HepG2 (cell line): ENCODE data around the gene LARP1. TPM values are rescaled to one million over a fixed set of nuclear protein-coding genes. Genes with fewer than 3 reads are reported as not detected.

Experiments used
- ARID2 ChIP-seq: sonication (generic); formaldehyde crosslinking; IDR thresholded peaks from 2 replicates; pipeline ENCODE4 v1.8.1; 2022; ENCODE audit warnings: mild to moderate bottlenecking, missing genetic modification reagents, borderline replicate concordance
- ATF2 ChIP-seq: sonication (generic); formaldehyde crosslinking; IDR thresholded peaks from 2 replicates; pipeline ENCODE4 v1.4.0; 2020; ENCODE audit warnings: missing genetic modification reagents
- CEBPG ChIP-seq: IDR thresholded peaks from 2 replicates; pipeline ENCODE4 v1.6.1; 2016
- HMG20A ChIP-seq: IDR thresholded peaks from 2 replicates; pipeline ENCODE4 v1.6.1; 2016; ENCODE audit warnings: borderline replicate concordance
- NR2F6 ChIP-seq, 2 experiments: IDR thresholded peaks; 2 replicates each; pipeline ENCODE4 v1.6.1; 2016; ENCODE audit warnings: antibody characterized with exemption in 1 of 2, mild to moderate bottlenecking in 1 of 2
- SALL1 ChIP-seq: sonication (generic); formaldehyde crosslinking; IDR thresholded peaks from 2 replicates; pipeline ENCODE4 v1.8.0; 2022; ENCODE audit warnings: mild to moderate bottlenecking, missing genetic modification reagents
- SOX13 ChIP-seq, 3 experiments: fragments of 450-650 bp in 1 of 3; sonication (generic) in 1 of 3; formaldehyde crosslinking in 1 of 3; IDR thresholded peaks in 2 of 3; conservative IDR thresholded peaks in 1 of 3; 2 replicates each; pipeline versions ENCODE4 v1.5.0 to v1.6.1; 2016 to 2020; ENCODE audit warnings: antibody characterized with exemption in 1 of 3, mild to moderate bottlenecking in 1 of 3, missing compliant biosample characterization in 1 of 3, missing genetic modification reagents in 1 of 3, moderate library complexity in 1 of 3
- SPEN ChIP-seq: sonication (generic); formaldehyde crosslinking; IDR thresholded peaks from 2 replicates; pipeline ENCODE4 v1.5.1; 2020; ENCODE audit warnings: low read depth, mild to moderate bottlenecking, missing genetic modification reagents
- TGIF2 ChIP-seq: IDR thresholded peaks from 2 replicates; pipeline ENCODE4 v1.6.1; 2016; ENCODE audit warnings: control low read depth, missing compliant biosample characterization
- ZNF264 ChIP-seq: sonication (generic); formaldehyde crosslinking; IDR thresholded peaks from 2 replicates; pipeline ENCODE4 v1.4.0; 2020; ENCODE audit warnings: missing genetic modification reagents
- ZNF362 ChIP-seq: sonication (generic); formaldehyde crosslinking; IDR thresholded peaks from 2 replicates; pipeline ENCODE4 v1.4.0; 2020; ENCODE audit warnings: missing genetic modification reagents, mild to moderate bottlenecking, borderline replicate concordance
- ZNF468 ChIP-seq: sonication (generic); formaldehyde crosslinking; IDR thresholded peaks from 2 replicates; pipeline ENCODE4 v1.8.0; 2022; ENCODE audit warnings: mild to moderate bottlenecking, moderate library complexity, missing genetic modification reagents
- ZNF574 ChIP-seq: sonication (generic); formaldehyde crosslinking; IDR thresholded peaks from 2 replicates; pipeline ENCODE4 v1.4.0; 2020; ENCODE audit warnings: missing genetic modification reagents
- ZNF589 ChIP-seq: sonication (generic); formaldehyde crosslinking; conservative IDR thresholded peaks from 2 replicates; pipeline ENCODE4 v1.8.0; 2022; ENCODE audit warnings: mild to moderate bottlenecking, moderate library complexity, missing genetic modification reagents
- ZNF773 ChIP-seq: sonication (generic); formaldehyde crosslinking; IDR thresholded peaks from 2 replicates; pipeline ENCODE4 v1.4.0; 2020; ENCODE audit warnings: missing genetic modification reagents, borderline replicate concordance
- ZNF850 ChIP-seq: sonication (generic); formaldehyde crosslinking; conservative IDR thresholded peaks from 2 replicates; pipeline ENCODE4 v1.9.0; 2021; ENCODE audit warnings: mild to moderate bottlenecking, missing genetic modification reagents
- polyA plus RNA-seq, 8 experiments: library from polyadenylated mRNA; depleted of rRNA in 3 of 8; stranded (reverse) in 7 of 8; unstranded in 1 of 8; fragments of >200 nt; fragmentation: Illumina TruSeq in 4 of 8; extraction: Trizol in 4 of 8; gene quantifications; 2 replicates each; pipeline versions ENCODE4 v1.2.1 to v1.2.3, GENCODE V29; 2011 to 2016; ENCODE audit warnings: low read depth in 4 of 8, missing spikeins in 1 of 8, mixed read lengths in 1 of 8; ENCODE audit not compliant: insufficient read depth in 1 of 8
- total RNA-seq, 5 experiments: library from RNA; depleted of rRNA; stranded (reverse); fragments of >200 nt; fragmentation: Illumina TruSeq; extraction: Trizol; gene quantifications; 2 replicates each; pipeline ENCODE4 v1.2.3, GENCODE V29; 2016; ENCODE audit warnings: low read depth in 1 of 5
- TF ChIP-seq, protein P1 (sequence below): sonication (generic); formaldehyde crosslinking; IDR thresholded peaks from 2 replicates; pipeline ENCODE4 v1.5.1; 2020; ENCODE audit warnings: mild to moderate bottlenecking, moderate library complexity, missing genetic modification reagents
- TF ChIP-seq, protein P2 (sequence below): sonication (generic); formaldehyde crosslinking; conservative IDR thresholded peaks from 2 replicates; pipeline ENCODE4 v1.4.0; 2020; ENCODE audit warnings: missing genetic modification reagents
- TF ChIP-seq, protein P3 (sequence below): sonication (generic); formaldehyde crosslinking; IDR thresholded peaks from 2 replicates; pipeline ENCODE4 v1.4.0; 2020; ENCODE audit warnings: missing genetic modification reagents

LARP1 gene
- total and polyA plus RNA-seq, 2 of the 13 experiments (the other 11 are each of a cell fraction or from before 2014, with no cell fraction given): 45.2 to 61.4 TPM

GRCh38 chr5:154860123-154860522 is 104.9 kb downstream of the LARP1 start (continued):
- TF ChIP-seq ZNF574 (peak; percentile 90), ZNF773 (CRISPR knock-in tag) (no peak), ZNF362 (CRISPR knock-in tag) (peak; percentile 49; the same call in 1 of the 2 replicates), ZNF468 (CRISPR knock-in tag) (no peak), HMG20A (CRISPR knock-in tag) (peak; percentile 17; the same call in 1 of the 2 replicates), NR2F6 (IDR thresholded peaks at IDR 0.05) (no peak), NR2F6 (CRISPR knock-in tag; IDR thresholded peaks at IDR 0.05) (no peak), ZNF850 (CRISPR knock-in tag) (no peak), ZNF264 (peak; percentile 27; the same call in 1 of the 2 replicates), SOX13 (IDR thresholded peaks at IDR 0.05) (no peak), SOX13 (CRISPR knock-in tag; conservative IDR thresholded peaks at IDR 0.05 in 1 of 2, IDR thresholded peaks at IDR 0.05 in 1 of 2) (peak in 1 of 2 experiments; percentile 53; a peak in 1 of 4 replicates), ATF2 (CRISPR knock-in tag) (peak; percentile 63; the same call in 1 of the 2 replicates), SALL1 (CRISPR knock-in tag) (peak; percentile 85), CEBPG (peak; percentile 93), ZNF589 (CRISPR knock-in tag) (no peak), SPEN (CRISPR knock-in tag) (0 out of 2 replicates have a peak, but pooled peaks have one; percentile 19), TGIF2 (0 out of 2 replicates have a peak, but pooled peaks have one; percentile 50), ARID2 (CRISPR knock-in tag) (peak; percentile 69; the same call in 1 of the 2 replicates)
- TF ChIP-seq, protein P1, sequence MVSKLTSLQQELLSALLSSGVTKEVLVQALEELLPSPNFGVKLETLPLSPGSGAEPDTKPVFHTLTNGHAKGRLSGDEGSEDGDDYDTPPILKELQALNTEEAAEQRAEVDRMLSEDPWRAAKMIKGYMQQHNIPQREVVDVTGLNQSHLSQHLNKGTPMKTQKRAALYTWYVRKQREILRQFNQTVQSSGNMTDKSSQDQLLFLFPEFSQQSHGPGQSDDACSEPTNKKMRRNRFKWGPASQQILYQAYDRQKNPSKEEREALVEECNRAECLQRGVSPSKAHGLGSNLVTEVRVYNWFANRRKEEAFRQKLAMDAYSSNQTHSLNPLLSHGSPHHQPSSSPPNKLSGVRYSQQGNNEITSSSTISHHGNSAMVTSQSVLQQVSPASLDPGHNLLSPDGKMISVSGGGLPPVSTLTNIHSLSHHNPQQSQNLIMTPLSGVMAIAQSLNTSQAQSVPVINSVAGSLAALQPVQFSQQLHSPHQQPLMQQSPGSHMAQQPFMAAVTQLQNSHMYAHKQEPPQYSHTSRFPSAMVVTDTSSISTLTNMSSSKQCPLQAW: peak; percentile 70; the same call in 1 of the 2 replicates
- TF ChIP-seq, protein P2, sequence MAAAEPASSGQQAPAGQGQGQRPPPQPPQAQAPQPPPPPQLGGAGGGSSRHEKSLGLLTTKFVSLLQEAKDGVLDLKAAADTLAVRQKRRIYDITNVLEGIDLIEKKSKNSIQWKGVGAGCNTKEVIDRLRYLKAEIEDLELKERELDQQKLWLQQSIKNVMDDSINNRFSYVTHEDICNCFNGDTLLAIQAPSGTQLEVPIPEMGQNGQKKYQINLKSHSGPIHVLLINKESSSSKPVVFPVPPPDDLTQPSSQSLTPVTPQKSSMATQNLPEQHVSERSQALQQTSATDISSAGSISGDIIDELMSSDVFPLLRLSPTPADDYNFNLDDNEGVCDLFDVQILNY (CRISPR knock-in tag): no peak
- TF ChIP-seq, protein P3, sequence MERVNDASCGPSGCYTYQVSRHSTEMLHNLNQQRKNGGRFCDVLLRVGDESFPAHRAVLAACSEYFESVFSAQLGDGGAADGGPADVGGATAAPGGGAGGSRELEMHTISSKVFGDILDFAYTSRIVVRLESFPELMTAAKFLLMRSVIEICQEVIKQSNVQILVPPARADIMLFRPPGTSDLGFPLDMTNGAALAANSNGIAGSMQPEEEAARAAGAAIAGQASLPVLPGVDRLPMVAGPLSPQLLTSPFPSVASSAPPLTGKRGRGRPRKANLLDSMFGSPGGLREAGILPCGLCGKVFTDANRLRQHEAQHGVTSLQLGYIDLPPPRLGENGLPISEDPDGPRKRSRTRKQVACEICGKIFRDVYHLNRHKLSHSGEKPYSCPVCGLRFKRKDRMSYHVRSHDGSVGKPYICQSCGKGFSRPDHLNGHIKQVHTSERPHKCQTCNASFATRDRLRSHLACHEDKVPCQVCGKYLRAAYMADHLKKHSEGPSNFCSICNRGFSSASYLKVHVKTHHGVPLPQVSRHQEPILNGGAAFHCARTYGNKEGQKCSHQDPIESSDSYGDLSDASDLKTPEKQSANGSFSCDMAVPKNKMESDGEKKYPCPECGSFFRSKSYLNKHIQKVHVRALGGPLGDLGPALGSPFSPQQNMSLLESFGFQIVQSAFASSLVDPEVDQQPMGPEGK: 0 out of 2 replicates have a peak, but pooled peaks have one; percentile 15
